ENCODE measurements around the gene CCDC102A. TPM values are rescaled to one million over a fixed set of nuclear protein-coding genes. Genes with fewer than 3 reads are reported as not detected.
A peak's percentile ranks its signal among the peaks of the same experiment; 100 is the strongest.

The CCDC102A gene
- total and polyA plus RNA-seq, 2 of the 13 experiments (the other 11 are each of a cell fraction or from before 2014, with no cell fraction given): 2.1 to 2.8 TPM

- TF ChIP-seq ASH2L (IDR thresholded peaks at IDR 0.05; ENCODE audit: insufficient read length, low read depth, low read length): peak; percentile 89
- TF ChIP-seq ZNF737 (CRISPR knock-in tag; IDR thresholded peaks at IDR 0.05; ENCODE audit: borderline replicate concordance): 0 out of 2 replicates have a peak, but pooled peaks have one; percentile 10
- TF ChIP-seq SPEN (CRISPR knock-in tag; IDR thresholded peaks at IDR 0.05; ENCODE audit: low read depth): peak; percentile 99
- no peak for TF ChIP-seq NFYB (CRISPR knock-in tag; IDR thresholded peaks at IDR 0.05)
- peak; percentile 75; the same call in 1 of the 2 replicates for TF ChIP-seq ZNF431 (CRISPR knock-in tag; IDR thresholded peaks at IDR 0.05; ENCODE audit: borderline replicate concordance, low read depth)
- TF ChIP-seq MLX (CRISPR knock-in tag; IDR thresholded peaks at IDR 0.05): no peak
- TF ChIP-seq E2F2 (CRISPR knock-in tag; IDR thresholded peaks at IDR 0.05; ENCODE audit: borderline replicate concordance): no peak; the same call in 1 of the 2 replicates
- no peak for TF ChIP-seq MNT (IDR thresholded peaks at IDR 0.05)
- peak; percentile 65 for TF ChIP-seq ZNF770 (CRISPR knock-in tag; IDR thresholded peaks at IDR 0.05)
- TF ChIP-seq TRIM22 (IDR thresholded peaks at IDR 0.05): no peak
- TF ChIP-seq RAD21 (CRISPR knock-in tag; IDR thresholded peaks at IDR 0.05): peak; percentile 92
- TF ChIP-seq MAZ (IDR thresholded peaks at IDR 0.05; ENCODE audit: borderline replicate concordance, low read depth, low read length): 0 out of 2 replicates have a peak, but pooled peaks have one; percentile 25
- TF ChIP-seq MAZ (CRISPR knock-in tag; IDR thresholded peaks at IDR 0.05; ENCODE audit: low read depth): peak; percentile 86
- TF ChIP-seq TOPORS (CRISPR knock-in tag; IDR thresholded peaks at IDR 0.05): peak; percentile 80
- TF ChIP-seq KAT7 (CRISPR knock-in tag; IDR thresholded peaks at IDR 0.05; ENCODE audit: borderline replicate concordance): peak; percentile 98; the same call in 1 of the 2 replicates
- TF ChIP-seq ELK4 (CRISPR knock-in tag; IDR thresholded peaks at IDR 0.05; ENCODE audit: borderline replicate concordance): peak; percentile 49; the same call in 1 of the 2 replicates
- TF ChIP-seq POGZ (CRISPR knock-in tag; IDR thresholded peaks at IDR 0.05): peak; percentile 98
- TF ChIP-seq NAIF1 (CRISPR knock-in tag; IDR thresholded peaks at IDR 0.05; ENCODE audit: borderline replicate concordance): peak; percentile 89
- TF ChIP-seq ZNF44 (CRISPR knock-in tag; IDR thresholded peaks at IDR 0.05): peak; percentile 10; the same call in 1 of the 2 replicates
- TF ChIP-seq TOE1 (CRISPR knock-in tag; IDR thresholded peaks at IDR 0.05): peak; percentile 91; the same call in 1 of the 2 replicates
- no peak for TF ChIP-seq ZNF34 (CRISPR knock-in tag; IDR thresholded peaks at IDR 0.05; ENCODE audit: borderline replicate concordance)
Observed at GRCh38 chr16:57462209-57462977, 74.0 kb downstream of the CCDC102A start, which contains the start of gene POLR2C (continued).

Measured in HepG2 (cell line).